Activated naive CD8-positive, alpha-beta T cell treated with anti-CD3 and anti-CD28 coated beads, Interleukin-2, amount 50 U/mL, for 16 hours (primary cell): ENCODE data around the gene SPIRE1.
"Not testable (repeated sequence)": the region's sequence is repeated elsewhere in the genome, so short reads cannot be mapped to it uniquely, and the experiment has no call there.

ENCODE experiments used
- DNase-seq: peaks from one replicate; pipeline ENCODE4 v3.0.0-alpha.2; 2020; ENCODE audit warnings: low read depth, low spot score

SPIRE1 gene

GRCh38 chr18:12598181-12598930, 59.6 kb downstream of the SPIRE1 start:
- no peak for DNase-seq

GRCh38 chr18:12597760-12598159, 60.1 kb downstream of the SPIRE1 start:
- DNase-seq, result no peak

- DNase-seq, result no peak
Observed at GRCh38 chr18:12595571-12596255, 62.2 kb downstream of the SPIRE1 start.

- no peak for DNase-seq
Observed at GRCh38 chr18:12593866-12594265, 64.0 kb downstream of the SPIRE1 start.

- DNase-seq, result no peak
Observed at GRCh38 chr18:12592597-12593127, 65.2 kb downstream of the SPIRE1 start.

- no peak for DNase-seq
Observed at GRCh38 chr18:12589448-12589847, 68.5 kb downstream of the SPIRE1 start.

- DNase-seq, result no peak
Observed at GRCh38 chr18:12586956-12587355, 71.0 kb downstream of the SPIRE1 start.

GRCh38 chr18:12585218-12585617, 72.7 kb downstream of the SPIRE1 start:
- DNase-seq, result no peak

GRCh38 chr18:12580630-12581342, 77.1 kb downstream of the SPIRE1 start:
- DNase-seq, result no peak

- no peak for DNase-seq
Observed at GRCh38 chr18:12579775-12580174, 78.1 kb downstream of the SPIRE1 start.

- DNase-seq, result no peak
Observed at GRCh38 chr18:12577848-12578247, 80.1 kb downstream of the SPIRE1 start.

GRCh38 chr18:12574494-12575185, 83.3 kb downstream of the SPIRE1 start:
- DNase-seq, result no peak

- DNase-seq, result no peak
Observed at GRCh38 chr18:12571630-12572029, 86.3 kb downstream of the SPIRE1 start.

GRCh38 chr18:12569791-12570190, 88.1 kb downstream of the SPIRE1 start:
- no peak for DNase-seq

GRCh38 chr18:12567849-12568248, 90.1 kb downstream of the SPIRE1 start:
- no peak for DNase-seq

GRCh38 chr18:12564861-12565260, 93.0 kb downstream of the SPIRE1 start:
- no peak for DNase-seq

- DNase-seq, result no peak
Observed at GRCh38 chr18:12564378-12564777, 93.5 kb downstream of the SPIRE1 start.

- not testable (repeated sequence) for DNase-seq
Observed at GRCh38 chr18:12560600-12560999, 97.3 kb downstream of the SPIRE1 start.

GRCh38 chr18:12559319-12559718, 98.6 kb downstream of the SPIRE1 start:
- DNase-seq, result no peak

GRCh38 chr18:12556946-12557806, 100.7 kb downstream of the SPIRE1 start:
- DNase-seq, result no peak
